SK-N-SH (cell line): ENCODE results near the gene PLET1.

Experiments used
- CTCF ChIP-seq: fragments of 200-600 bp; sonication (generic); IDR thresholded peaks from 2 replicates; pipeline ENCODE4 v1.6.1; 2017; ENCODE audit warnings: antibody characterized with exemption, mild to moderate bottlenecking, moderate library complexity
- EP300 ChIP-seq, 2 experiments: IDR thresholded peaks; 2 replicates each; pipeline versions ENCODE4 v1.4.0 to v1.6.1; 2012; ENCODE audit warnings: borderline replicate concordance in 1 of 2, low read depth in 1 of 2, low read length in 1 of 2
- MAX ChIP-seq: IDR thresholded peaks from 2 replicates; pipeline ENCODE4 v1.4.0; 2012; ENCODE audit warnings: low read depth
- NRF1 ChIP-seq: IDR thresholded peaks from 2 replicates; pipeline ENCODE4 v1.6.1; 2012; ENCODE audit warnings: low read depth, mild to moderate bottlenecking, low read length
- POLR2AphosphoS5 ChIP-seq: IDR thresholded peaks from 2 replicates; pipeline ENCODE4 v1.6.1; 2012; ENCODE audit warnings: low read depth, low read length
- TEAD4 ChIP-seq: IDR thresholded peaks from 2 replicates; pipeline ENCODE4 v1.4.0; 2012; ENCODE audit warnings: mild to moderate bottlenecking, borderline replicate concordance; ENCODE audit not compliant: insufficient read depth

DNA sequence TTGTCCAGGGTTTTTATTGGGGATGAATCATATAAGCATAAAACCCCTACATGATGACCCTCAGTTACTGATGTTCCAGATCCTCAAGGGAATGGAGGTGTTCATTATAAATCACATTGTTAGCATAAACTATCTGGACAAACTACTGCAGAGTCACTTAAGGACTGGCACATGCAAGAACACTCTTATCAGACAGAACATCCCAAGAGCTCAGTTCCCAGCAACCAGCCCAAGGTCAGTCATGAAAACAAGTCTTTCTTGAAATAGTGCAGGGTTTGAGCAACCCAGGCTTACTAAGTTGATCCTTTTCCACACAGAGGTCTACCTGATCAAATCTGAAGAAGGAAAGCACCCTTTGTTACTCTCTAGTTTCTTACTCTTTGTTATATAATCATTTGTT lies 48.0 kb downstream of the PLET1 start:
- TF ChIP-seq POLR2AphosphoS5: no peak
- no peak for TF ChIP-seq EP300 (IDR thresholded peaks at IDR 0.05; ENCODE audit: borderline replicate concordance in 1 of 2, low read depth in 1 of 2, low read length in 1 of 2)
- TF ChIP-seq TEAD4: no peak
- TF ChIP-seq CTCF: no peak
- no peak for TF ChIP-seq NRF1
- no peak for TF ChIP-seq MAX
